ENCODE results near the gene ID2.
"Not testable (repeated sequence)": the region's sequence is repeated elsewhere in the genome, so short reads cannot be mapped to it uniquely, and the experiment has no call there.

ID2 gene

DNA sequence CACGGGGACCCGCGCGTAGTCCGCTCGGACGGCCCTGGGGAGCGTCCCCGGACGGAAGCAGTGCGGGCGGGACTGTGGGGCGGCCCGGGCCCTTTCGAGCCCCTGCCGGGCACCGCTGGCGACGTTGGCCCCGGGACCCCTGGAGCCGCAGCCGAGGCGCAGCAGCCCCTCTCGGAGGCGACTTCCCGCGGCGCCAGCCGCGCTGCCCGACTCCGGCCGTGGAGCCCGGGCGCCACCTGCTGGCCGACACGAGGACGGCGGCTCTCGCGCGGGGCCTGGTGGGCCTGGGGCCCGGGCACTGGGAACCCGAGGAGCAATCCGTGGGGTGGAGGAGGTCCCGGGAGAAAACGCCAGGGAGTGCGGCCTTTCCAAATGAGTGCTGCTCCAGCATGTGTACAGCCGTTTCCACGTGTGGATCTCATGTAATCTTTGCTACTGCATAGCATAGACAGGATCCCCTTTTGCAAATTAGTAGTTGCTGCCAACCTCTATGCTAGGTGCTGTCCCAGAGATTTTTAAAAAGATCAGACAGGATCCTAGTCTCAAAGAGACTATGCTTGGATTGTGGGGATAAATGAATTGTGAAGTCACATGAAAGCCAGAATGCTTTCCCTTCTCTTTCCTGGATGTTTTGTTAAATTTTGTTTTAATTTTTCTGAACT, 4.0 kb downstream of the ID2 start:
- peak; percentile 77 for DNase-seq

DNA sequence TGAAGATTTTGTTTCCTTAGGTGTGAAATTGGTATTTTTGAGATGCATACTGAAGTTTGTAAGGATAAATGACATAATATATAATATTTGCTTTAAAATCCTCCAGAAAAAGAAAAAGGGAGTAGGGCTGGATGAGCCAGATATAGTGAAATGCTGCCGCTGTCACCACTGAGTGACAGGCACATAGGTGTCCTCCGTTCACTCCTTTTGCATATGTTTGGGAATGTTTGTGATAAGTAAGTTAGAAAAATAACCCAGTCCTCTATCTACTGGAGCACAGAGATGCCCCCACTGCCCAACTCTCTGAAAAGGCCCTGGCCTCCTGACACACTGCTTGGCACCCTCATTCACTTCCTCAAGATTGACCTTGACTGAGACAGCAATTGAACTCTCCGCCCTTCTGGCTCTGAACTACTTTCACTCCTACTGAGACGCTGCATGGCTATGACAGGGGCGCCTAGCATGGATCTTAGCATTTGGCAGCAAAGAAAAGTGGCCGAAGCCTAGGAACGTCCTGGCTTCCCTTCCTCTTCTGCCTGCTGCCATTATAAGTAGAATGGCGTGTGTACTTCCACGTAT, 10.1 kb downstream of the ID2 start:
- no peak for DNase-seq

DNA sequence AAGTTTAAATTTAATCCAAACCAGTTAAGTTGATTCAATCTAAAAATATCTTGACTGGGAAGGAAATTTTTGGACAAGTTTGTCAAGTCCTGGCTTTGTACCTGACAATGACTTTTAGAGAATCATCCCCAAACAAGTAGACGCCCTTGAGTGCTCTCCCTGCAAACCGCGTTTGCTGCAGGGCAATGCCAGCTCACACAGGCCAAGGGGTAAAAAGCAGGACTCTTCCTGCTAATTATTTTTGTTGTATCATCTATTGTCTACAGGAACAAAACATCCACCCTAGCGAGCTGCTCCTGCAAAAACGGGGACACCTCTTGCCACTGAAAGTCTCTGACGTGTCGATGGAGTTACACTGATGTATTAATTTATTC, 10.9 kb downstream of the ID2 start:
- DNase-seq, result no peak

DNA sequence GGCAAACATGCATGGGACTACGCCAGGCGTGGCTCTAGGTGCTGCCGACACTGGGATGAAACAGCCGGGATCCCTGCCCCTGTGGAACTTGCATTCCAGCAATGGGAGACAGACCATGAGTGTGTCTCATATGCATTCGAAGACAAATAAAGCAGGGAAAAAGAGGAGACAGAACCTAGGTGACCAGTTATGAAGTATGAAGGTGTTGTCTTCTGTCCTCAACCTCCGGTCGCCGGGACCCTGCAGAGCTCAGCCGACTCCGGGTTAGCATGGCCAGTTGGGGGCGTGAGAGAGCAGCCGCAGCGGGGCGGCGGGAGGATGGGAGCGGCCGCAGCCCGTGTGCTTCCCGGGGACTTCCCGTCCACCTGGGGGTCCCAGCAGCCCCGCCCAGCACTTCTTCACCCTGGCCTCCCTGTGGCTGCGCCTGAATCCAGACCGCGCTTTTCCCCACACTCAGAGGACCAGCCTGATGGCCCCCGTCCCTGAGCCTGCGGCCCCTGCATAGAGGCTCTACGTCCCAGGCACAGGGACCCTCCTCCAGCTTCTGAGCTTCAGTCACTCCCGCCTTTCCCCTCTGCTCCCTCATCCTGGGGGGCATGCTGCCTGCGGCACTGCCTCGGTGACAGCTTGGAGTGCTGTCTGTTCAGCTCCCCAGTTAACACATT, 11.4 kb downstream of the ID2 start:
- DNase-seq, result no peak

DNA sequence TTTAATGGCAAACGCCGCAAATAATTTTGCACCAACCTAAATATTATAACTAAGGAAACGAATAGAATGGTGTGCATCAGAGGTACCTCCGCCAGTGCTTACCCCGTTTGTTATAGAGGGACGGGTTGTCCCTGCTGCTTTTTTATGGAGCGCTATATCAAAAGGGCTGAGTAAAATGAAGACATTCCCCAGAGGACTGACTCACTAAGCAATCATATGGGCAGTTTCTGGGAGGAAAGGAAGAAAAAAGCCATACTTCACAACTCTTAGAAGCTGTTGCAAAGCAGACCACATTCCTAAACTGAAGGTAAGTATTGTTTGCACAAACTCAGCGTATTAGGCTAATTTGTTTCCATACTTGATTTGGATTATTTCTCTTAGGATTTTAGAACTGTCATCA, 12.9 kb downstream of the ID2 start:
- no peak for DNase-seq

DNA sequence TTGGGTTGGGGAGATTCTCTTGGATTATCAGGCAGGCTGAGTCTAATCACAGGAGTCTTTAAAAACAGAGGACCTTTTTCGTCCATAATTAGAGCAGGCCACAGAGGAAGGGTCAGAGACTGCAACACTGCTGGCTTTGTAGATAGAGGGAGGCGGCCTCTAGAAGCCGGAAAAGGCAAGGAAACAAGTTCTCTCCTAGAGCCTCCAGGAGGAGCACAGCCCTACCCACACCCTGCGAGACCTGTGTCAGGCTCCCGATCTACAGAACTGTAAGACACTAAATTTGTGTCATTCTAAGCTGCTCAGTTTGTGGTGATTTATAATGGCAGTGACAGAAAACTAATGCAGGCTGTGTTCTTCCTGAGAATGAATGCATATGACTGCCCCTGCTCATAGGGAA, 15.3 kb downstream of the ID2 start:
- no peak for DNase-seq

DNA sequence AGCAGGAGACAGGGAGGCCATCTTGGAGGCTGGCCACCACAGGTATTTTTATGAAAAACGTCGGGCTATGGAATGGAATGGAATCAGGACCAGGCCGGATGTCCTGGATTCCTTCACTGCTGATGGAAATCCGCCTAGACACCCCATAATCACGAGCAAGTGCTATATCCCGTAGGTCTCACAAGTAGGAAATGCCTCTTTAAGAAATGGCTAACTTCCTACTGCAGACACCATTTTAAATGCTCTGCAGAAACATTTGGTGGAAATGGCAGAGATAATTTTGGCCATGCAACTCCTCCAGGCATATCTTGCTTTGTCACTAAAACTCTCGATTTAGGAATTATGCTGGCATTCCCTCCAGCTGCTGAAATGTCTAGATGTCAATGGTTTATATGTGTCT, 18.0 kb downstream of the ID2 start:
- no peak for DNase-seq

DNA sequence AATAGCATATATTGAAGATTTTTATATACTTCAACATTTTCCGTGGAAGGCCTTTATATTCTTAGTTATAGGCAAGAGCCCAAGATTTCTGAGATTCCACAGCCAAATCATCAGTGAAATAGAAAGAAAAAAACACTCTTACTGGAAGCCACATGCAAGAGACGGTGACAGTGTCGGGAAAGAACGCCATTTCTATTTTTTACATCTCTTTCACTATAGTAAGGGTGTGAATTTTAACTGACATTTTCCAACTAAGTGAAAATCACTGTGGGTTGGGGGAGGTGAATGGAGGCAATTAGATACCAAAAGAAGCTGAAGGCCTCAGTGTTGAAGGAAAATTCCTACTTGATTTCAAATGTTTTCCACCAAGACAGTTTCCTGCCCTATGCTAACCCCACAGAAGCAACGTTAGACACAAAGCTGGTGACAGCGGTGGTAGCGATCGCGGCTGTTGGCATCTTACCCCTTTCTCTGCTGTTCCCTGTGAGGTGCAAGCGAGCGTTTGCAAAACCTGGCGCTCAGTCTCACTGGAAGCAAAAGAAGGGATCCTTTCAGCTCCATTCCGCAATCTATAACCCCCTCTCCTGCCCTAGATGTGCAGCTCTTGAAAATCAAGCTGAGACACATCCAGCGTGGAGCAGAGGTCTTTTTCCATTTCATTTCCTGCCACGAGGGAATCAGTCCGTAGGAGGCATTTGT, 20.0 kb downstream of the ID2 start:
- no peak for DNase-seq

DNA sequence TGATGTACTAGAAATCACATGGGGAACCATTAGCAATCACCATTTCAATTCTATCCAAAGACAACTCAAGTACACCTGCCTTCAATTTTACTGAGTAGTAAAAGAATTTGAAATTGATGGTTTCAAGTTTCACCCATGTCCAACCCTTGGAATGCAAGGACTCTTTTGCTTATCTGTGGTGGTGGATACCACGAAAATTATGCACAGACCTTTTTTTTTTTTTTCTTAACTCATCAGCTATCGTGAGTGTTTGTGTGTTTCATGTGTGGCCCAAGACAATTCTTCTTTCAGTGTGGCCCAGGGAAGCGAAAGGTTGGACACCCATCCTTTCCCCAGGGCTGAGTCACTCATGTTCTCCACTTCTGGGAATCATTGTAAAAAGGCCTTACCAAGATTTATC, 23.1 kb downstream of the ID2 start:
- no peak for DNase-seq

DNA sequence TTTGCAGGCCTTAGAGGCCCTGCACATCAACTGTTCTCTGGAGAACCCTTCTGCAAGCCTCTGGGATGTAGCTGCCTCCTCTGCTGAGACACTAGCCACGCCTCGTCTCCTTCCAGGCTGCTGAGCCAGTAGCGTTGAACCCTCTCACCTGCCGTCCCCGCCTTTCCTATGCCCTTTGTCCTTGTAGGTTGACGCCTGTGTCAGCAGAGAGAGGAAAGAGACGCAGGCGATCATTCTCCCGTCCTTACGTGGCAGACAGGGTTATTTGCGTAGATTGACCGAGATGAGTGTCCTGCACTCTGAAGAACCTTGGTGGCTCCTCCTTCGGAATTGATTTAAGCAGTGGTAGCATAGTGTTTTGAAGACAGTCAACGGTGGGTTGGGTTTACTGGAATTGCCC, 27.8 kb downstream of the ID2 start:
- DNase-seq, result no peak

DNA sequence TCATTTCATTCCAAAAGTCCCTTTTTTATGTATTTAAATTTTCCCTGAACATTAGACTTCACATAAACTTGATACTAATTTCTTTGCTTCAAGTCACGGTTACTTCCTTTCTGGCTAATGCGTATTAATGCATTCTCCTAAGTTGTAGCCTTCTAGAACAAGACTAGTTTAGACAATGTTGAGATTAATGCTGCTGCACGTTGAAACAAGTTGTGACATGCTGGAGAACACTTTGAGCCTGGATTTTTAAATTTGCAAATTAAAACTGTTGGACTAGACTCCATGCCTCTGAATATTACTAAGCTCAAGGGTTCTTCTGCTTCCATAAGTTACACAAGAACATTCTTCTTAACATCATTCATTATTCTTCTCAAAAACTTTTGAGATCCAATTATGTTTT, 29.1 kb downstream of the ID2 start:
- DNase-seq, result no peak

DNA sequence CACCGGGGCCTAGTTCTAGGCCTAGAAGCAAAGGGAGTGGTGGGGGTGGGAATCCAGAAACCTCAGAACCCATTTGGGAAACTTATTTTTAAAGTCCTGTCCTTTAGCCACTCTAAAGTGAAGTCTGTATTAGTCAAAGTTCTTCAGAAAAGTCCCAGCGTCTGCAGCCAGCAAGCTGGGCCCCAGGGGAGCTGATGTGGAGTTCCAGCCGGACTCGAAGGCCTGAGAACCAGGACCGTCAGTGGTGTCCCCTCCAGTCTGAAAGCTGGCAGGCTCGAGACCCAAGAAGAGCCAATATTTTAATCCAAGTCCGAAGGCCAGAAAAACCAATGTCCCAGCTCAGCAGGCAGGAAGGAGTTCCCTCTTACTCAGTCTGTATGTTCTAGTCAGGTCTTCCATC, 32.4 kb downstream of the ID2 start:
- DNase-seq, result no peak

DNA sequence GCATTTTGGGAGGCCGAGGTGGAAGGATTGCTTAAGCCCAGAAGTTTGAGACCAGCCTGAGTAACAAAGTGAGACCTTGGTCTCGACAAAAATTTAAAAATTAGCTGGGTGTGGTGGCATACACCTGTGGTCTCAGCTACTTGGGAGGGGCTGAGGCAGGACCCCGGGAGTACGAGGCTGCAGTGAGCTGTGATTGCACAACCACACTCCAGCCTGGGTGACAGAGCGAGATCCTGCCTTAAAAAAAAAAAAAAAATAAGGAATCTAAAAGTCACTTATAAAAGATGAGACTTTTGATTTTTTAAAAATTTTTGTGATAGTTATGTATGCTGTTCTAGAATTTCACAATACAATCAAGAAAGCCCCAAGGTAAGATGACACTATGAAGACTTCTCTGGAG, 33.1 kb downstream of the ID2 start:
- DNase-seq, result no peak

DNA sequence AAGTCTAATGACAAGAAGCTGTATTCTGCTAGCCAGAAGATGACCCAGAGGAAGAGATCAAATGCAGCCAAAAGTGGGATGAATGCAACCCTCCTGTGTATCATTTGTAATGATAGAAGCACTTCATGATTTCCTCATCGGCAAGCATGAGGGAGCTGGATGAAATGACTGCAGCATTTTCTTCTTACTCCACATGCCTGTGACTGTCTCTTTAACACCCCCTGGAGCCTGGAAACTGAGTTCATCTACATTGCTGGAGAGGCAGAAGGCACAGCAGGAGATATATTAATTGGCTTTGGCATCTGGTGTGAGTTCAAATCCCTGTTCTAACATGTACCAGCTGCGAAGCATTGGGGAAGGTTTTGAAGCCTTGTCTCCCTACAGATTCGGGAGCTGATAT, 37.7 kb downstream of the ID2 start:
- peak; percentile 55 for DNase-seq

DNA sequence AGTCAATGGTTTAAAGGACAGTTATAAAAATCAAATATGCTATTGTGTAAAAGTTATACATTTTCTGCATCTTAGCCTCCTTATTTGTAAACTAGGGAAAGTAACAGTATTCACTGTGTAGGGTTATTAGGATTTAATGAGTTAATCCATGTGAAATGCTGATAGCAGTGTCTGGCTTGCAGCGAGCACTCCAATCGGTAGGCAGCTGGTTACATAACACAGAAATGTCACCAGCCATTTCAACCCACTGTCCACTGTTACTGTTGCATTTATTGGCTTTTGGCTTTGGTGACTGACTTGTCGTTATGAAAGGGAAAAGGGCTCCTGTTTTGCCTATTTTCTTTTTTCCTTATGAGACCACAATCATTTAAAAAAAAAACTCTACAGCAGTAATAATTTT, 38.9 kb downstream of the ID2 start:
- no peak for DNase-seq

DNA sequence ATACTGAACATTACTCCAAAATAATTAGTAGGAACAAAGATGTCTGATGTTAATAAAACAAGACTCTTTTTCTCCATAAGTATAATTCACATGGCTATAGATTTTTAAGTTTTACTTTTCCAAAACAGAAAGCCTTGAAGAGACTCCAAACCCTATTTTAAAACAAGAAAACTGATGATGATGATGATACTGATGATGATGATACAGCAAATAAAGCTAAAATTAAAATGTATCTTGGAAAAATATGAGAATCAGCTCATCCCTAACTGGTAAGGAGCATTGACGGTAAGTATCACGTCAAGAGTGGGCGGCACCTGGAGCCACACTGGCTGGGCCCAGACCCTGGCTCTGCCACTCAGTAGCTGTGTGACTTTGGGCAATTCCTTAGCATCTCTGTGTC, 39.6 kb downstream of the ID2 start:
- no peak for DNase-seq

DNA sequence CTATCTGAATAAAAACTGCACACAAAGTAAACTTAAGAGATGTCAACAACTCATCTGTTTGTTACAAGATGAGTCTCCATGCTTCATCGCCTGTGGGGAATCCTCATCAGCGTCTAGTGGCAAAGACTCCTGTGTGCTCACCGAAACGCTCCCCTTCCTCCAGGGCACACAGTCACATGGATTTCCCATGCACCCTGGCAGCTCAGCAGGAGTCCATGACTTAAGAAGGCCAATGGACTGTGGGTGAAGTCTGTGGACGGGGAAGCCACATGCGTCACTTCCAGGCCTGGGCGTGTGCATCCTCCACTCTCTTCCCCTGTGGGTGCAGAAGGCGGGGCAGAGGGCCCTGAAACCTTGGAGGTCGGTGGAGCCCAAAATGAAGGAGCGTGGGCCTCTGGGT, 41.1 kb downstream of the ID2 start:
- no peak for DNase-seq

DNA sequence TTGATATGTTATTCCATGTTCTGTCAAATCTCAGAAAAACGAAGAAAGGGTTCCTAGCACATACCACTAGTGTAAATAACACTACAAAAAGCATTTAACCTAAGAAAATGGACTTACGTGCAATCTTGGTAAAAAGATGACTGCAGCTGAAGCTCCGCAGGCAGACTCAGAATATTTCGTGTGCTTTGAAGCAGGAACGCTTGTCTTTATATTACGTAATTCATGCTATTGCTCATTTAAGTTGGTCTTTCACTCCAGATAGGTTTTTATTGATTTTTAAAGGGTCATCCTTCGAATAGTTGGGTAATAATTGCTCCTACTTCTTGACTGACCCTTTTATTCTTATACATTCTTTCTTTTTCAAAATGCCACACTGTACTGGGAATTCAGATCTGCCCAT, 44.0 kb downstream of the ID2 start:
- no peak for DNase-seq

DNA sequence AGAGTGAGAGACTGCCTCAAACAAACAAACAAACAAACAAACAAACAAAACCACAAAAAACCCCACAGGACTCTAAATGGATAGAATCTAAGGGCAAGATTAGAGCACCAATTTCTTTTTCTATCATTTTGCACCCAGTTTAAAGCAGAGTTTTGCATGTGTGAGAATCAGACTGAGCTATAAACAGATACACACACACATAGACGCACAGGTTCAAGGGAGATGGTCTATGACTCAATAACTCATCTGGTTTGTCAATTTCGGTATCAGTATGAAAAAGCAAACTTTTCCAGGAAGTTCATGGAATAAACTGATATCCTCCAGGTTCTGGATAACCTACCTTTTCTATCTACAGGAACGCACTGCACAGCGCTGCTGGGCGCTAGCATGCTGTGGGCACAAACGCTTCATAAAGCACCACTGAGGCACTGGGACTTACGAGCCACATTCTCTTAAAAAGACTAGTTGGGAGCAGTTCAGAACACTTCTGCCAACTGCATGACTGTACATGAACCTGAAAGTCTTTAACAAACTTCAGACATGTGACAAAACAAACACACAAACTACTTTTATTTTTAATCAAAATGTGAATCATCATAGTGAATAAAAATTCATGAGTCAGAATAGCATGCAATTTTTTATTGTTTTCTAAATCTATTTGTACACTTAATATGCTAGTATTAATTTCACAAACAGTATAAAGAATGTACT, 46.6 kb downstream of the ID2 start:
- no peak for DNase-seq

DNA sequence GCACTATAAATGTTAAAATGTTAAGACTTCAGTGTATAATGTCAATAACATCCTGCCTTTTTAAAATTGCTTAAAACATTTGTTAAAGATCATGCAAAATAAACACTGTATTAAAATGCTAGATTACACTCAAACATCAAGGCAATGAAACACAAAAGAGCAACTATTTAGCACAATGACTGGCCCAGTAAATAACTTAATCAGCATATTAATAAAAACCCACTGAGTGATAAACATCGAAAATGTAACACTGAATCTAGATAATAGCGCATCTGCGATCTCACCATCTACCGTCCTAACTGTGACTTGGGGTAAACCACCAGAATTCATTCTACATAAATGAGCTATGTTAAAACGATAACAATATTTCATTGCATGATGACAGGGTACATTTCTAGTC, 47.2 kb downstream of the ID2 start:
- not testable (repeated sequence) for DNase-seq

DNA sequence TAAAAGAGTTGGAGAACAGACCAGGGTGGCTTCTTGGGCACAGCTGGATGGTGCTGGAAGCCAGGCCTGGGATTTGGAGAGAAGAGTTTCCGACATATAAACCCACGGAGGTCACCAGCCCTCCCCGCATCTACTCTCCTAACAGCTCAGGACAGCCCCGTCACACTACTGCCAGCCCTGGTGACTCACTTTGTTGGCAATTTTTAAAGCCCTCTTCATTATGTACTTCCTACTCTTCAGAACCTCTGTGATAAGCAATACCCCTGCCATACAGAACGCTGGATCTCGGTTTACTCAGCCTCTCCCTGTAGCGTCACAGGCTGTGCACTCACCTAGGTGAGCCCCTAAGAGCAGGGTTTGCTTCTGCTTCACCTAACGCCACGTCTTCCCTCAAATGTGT, 48.1 kb downstream of the ID2 start:
- DNase-seq, result no peak

DNA sequence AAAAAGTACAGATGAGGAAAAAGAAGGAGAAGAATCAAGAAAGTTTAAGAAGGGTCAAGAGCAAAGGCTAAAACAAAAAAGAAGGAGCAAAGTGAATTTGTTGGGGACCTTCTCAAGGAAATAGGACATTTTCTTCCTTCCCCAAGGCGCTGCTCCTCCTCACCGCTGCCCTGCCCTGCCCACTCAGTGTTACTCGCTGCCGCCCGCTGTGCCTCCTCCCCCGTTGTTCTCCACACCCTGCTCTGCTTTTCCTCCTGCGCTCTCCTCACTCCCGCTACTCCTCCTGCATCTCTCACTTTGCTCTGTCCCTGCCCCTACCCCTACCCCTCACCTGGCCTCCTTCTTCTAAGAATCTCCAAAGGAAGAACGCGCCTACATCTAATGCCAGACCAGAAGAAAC, 50.7 kb downstream of the ID2 start:
- DNase-seq, result no peak
